Measurements from ENCODE around the gene TEX12.

DNA sequence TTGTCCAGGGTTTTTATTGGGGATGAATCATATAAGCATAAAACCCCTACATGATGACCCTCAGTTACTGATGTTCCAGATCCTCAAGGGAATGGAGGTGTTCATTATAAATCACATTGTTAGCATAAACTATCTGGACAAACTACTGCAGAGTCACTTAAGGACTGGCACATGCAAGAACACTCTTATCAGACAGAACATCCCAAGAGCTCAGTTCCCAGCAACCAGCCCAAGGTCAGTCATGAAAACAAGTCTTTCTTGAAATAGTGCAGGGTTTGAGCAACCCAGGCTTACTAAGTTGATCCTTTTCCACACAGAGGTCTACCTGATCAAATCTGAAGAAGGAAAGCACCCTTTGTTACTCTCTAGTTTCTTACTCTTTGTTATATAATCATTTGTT lies 45.5 kb downstream of the TEX12 start:
- TF ChIP-seq, protein P1, sequence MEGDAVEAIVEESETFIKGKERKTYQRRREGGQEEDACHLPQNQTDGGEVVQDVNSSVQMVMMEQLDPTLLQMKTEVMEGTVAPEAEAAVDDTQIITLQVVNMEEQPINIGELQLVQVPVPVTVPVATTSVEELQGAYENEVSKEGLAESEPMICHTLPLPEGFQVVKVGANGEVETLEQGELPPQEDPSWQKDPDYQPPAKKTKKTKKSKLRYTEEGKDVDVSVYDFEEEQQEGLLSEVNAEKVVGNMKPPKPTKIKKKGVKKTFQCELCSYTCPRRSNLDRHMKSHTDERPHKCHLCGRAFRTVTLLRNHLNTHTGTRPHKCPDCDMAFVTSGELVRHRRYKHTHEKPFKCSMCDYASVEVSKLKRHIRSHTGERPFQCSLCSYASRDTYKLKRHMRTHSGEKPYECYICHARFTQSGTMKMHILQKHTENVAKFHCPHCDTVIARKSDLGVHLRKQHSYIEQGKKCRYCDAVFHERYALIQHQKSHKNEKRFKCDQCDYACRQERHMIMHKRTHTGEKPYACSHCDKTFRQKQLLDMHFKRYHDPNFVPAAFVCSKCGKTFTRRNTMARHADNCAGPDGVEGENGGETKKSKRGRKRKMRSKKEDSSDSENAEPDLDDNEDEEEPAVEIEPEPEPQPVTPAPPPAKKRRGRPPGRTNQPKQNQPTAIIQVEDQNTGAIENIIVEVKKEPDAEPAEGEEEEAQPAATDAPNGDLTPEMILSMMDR (IDR thresholded peaks at IDR 0.05) = no peak
- no peak for TF ChIP-seq POLR2A (IDR thresholded peaks at IDR 0.05)
- TF ChIP-seq EP300 (IDR thresholded peaks at IDR 0.05) = no peak

Data from upper lobe of left lung (tissue), 4 donors.